ENCODE data around the gene ANGPTL2. TPM values are rescaled to one million over a fixed set of nuclear protein-coding genes. Genes with fewer than 3 reads are reported as not detected.
A peak's percentile ranks its signal among the peaks of the same experiment; 100 is the strongest.

ANGPTL2 gene
- total RNA-seq, 1 experiment from 2014 or later, result 5.1 TPM

DNA sequence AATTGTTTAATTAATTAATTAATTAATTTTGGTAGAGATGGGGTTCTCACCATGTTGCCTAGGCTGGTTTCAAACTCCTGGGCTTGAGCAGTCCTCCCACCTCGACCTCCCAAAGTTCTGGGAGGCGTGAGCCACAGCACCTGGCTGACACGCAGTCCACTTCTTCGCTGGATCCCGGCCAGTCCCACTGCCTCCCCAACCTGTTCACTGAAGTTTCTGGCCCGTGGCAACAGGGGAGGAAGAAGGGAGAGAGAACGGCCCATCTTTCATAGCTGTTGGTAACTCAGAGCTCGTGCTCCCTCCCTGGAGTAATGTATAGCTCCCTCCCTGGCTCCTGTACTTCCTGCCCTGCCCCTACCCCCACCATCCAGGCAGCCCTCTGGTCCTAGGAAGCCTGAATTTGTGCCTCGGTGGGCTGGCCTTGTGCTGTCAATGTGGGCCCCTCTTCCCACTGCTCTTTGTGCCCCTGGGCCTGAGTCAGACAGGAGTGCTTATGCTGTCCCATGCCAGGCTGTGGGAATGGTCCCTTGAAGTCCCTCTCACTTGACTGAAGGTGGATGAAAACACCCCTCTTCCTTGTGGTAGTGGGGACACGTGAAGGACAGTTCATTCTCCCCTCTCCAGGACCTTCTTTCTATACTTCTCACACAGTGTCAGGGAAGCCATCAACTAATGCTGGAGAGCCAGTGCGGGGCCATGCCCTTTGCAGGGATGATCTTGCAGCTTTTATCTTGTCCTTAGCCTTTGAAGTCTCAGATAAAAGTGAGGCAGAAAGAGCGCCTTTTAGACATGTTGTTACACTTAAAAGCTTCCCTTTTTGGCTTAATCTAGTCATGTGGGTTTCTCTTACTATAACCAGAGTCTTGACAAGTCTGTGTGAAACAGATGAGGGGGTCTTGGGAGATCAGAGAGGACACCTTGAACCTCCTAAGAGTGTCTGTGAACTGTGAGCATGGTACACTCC lies 38.1 kb downstream of the ANGPTL2 start:
- Histone ChIP-seq H3K23me2 (ENCODE audit: insufficient read length, low read depth, low read length, poor library complexity, severe bottlenecking) (no peaks in the 10 kb centered on the region), H3K9me3 (ENCODE audit: control insufficient read depth, low read depth, low read length) (no peaks in the 10 kb centered on the region), H3K56ac (ENCODE audit: insufficient read length, low read depth, low read length) (no peak overlapping the region), H3K18ac (ENCODE audit: insufficient read length, low read depth, low read length) (no peak overlapping the region), H3K23ac (ENCODE audit: insufficient read length, low read depth, low read length) (no peak overlapping the region), H4K20me1 (ENCODE audit: control insufficient read depth, insufficient read depth, insufficient read length) (no peaks in the 10 kb centered on the region), H4K5ac (ENCODE audit: insufficient read length, low read depth, low read length) (no peak overlapping the region), H2BK12ac (ENCODE audit: insufficient read length, low read depth, low read length) (no peak overlapping the region), H2BK5ac (ENCODE audit: insufficient read length, low read length) (no peak overlapping the region), H2BK15ac (ENCODE audit: low read depth, low read length) (no peak overlapping the region), H2AK5ac (ENCODE audit: insufficient read length, low read length) (no peak overlapping the region), H2BK120ac (ENCODE audit: low read depth, low read length, poor library complexity, severe bottlenecking) (no peak overlapping the region), H2AFZ (ENCODE audit: low read length) (no peak overlapping the region), H3K14ac (ENCODE audit: insufficient read depth, low read length) (no peak overlapping the region), H3K4ac (ENCODE audit: low read depth, low read length) (no peak overlapping the region), H4K8ac (replicated peaks; ENCODE audit: insufficient read length, low read depth, low read length) (no peak overlapping the region), H3K79me2 (ENCODE audit: insufficient read depth, low read length) (no peaks in the 10 kb centered on the region), H2BK20ac (ENCODE audit: low read depth, low read length, poor library complexity, severe bottlenecking) (no peak overlapping the region), H3T11ph (ENCODE audit: low read length) (no peak overlapping the region), H3K79me1 (ENCODE audit: insufficient read depth, low read depth, low read length, poor library complexity, severe bottlenecking) (no peaks in the 10 kb centered on the region), H4K91ac (ENCODE audit: insufficient read length, low read depth, low read length) (no peak overlapping the region), H3K27ac (ENCODE audit: insufficient read length, low read depth, low read length) (no peak overlapping the region), H3K4me2 (ENCODE audit: insufficient read depth, insufficient read length, low read length) (no peak overlapping the region), H3K9ac (ENCODE audit: extremely low read depth, insufficient read length, low read length) (no peak overlapping the region), H3K27me3 (ENCODE audit: insufficient read depth, low read length) (no peaks in the 10 kb centered on the region), H3K4me1 (ENCODE audit: insufficient read depth, low read length) (no peaks in the 10 kb centered on the region)
- H3K27ac Mint-ChIP-seq, result peak overlapping the region in 1 of 3 experiments; percentile 26; a peak in 1 of 7 replicates
- no CpG with 5 or more reads among the region's 12 CpGs for WGBS (ENCODE audit: extremely low coverage, insufficient read length, low lambda C conversion rate)
- H3K4me3 Mint-ChIP-seq, result no peak overlapping the region
- no peak for DNase-seq
- no peaks in the 10 kb centered on the region for H3K9me3 Mint-ChIP-seq
- H3K27me3 Mint-ChIP-seq (ENCODE audit: low read depth), result no peaks in the 10 kb centered on the region
- peaks cover 2 to 4% (median 3%) of the 10 kb centered on the region in 3 experiments; a peak in 6 of 7 replicates for H3K36me3 Mint-ChIP-seq (ENCODE audit: insufficient read depth in 1 of 3, low read depth in 3 of 3)
- TF ChIP-seq, protein P1, sequence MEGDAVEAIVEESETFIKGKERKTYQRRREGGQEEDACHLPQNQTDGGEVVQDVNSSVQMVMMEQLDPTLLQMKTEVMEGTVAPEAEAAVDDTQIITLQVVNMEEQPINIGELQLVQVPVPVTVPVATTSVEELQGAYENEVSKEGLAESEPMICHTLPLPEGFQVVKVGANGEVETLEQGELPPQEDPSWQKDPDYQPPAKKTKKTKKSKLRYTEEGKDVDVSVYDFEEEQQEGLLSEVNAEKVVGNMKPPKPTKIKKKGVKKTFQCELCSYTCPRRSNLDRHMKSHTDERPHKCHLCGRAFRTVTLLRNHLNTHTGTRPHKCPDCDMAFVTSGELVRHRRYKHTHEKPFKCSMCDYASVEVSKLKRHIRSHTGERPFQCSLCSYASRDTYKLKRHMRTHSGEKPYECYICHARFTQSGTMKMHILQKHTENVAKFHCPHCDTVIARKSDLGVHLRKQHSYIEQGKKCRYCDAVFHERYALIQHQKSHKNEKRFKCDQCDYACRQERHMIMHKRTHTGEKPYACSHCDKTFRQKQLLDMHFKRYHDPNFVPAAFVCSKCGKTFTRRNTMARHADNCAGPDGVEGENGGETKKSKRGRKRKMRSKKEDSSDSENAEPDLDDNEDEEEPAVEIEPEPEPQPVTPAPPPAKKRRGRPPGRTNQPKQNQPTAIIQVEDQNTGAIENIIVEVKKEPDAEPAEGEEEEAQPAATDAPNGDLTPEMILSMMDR (conservative IDR thresholded peaks at IDR 0.05), result no peak
- H3K4me1 Mint-ChIP-seq, result peaks cover 2 to 3% of the 10 kb centered on the region in 2 experiments; a peak in 2 of 4 replicates
